Erythroblast (primary cell): ENCODE results near the gene MINDY3.

Source experiments
- GATA1 ChIP-seq: IDR thresholded peaks from 2 replicates; pipeline ENCODE4 v1.6.1; 2011; ENCODE audit warnings: low read depth, mild to moderate bottlenecking, control low read depth, low read length, moderate library complexity
- POLR2A ChIP-seq: IDR thresholded peaks from 2 replicates; pipeline ENCODE4 v1.6.1; 2011; ENCODE audit warnings: mild to moderate bottlenecking, low read length

DNA sequence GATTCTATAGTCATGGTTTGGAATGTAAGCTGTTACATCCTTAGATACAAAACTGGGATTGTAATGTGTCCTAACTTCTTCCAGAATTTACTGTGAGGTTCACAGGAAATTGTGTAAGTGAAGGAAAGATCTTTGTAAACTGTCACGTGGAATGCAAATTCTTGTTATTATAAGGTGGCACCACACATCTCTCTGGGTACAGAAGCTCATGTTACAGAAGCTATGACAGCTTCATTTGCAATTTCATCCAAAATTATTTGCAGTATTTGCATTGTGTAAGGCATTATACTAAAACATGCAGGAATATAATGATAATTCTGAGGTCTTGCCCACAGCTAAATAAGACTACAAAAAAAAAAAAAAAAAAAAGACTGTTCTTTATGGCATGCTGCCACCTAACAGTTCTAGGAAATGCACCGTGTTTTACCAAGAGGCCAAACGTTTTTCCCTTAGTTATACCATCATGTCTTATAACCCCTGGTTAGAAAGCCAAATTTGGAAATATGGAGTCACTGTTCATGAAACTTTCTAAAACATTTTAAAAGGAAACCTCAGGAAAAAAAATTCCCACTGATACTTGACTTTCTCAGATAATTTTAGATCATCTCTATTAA lies 17.6 kb downstream of the MINDY3 start:
- TF ChIP-seq POLR2A = peak; percentile 49
- no peak for TF ChIP-seq GATA1
